H9 (cell line): Measurements from ENCODE around the gene AANAT. TPM values are rescaled to one million over a fixed set of nuclear protein-coding genes. Genes with fewer than 3 reads are reported as not detected.

Source experiments
- DNase-seq: peaks from one replicate; pipeline ENCODE4 v3.0.0-alpha.2; 2017
- H2AFZ ChIP-seq: one replicate; pipeline ENCODE4 v1.6.1; 2013; ENCODE audit warnings: mild to moderate bottlenecking, low read length, control low read depth, moderate library complexity
- H2AK5ac ChIP-seq: 2 replicates; pipeline ENCODE4 v1.6.1; 2013; ENCODE audit warnings: low read length, control low read depth, mixed read lengths; ENCODE audit not compliant: insufficient read length
- H2BK120ac ChIP-seq: one replicate; pipeline ENCODE4 v1.6.1; 2013; ENCODE audit warnings: low read depth, mild to moderate bottlenecking, low read length, control low read depth, inconsistent platforms; ENCODE audit not compliant: poor library complexity, severe bottlenecking
- H2BK12ac ChIP-seq: 2 replicates; pipeline ENCODE4 v1.6.1; 2013; ENCODE audit warnings: low read length, control low read depth, mixed read lengths, low read depth; ENCODE audit not compliant: insufficient read length
- H2BK15ac ChIP-seq: 2 replicates; pipeline ENCODE4 v1.6.1; 2013; ENCODE audit warnings: low read depth, low read length, control low read depth
- H2BK20ac ChIP-seq: one replicate; pipeline ENCODE4 v1.6.1; 2013; ENCODE audit warnings: low read depth, mild to moderate bottlenecking, low read length, control low read depth, inconsistent platforms; ENCODE audit not compliant: poor library complexity, severe bottlenecking
- H2BK5ac ChIP-seq: 2 replicates; pipeline ENCODE4 v1.6.1; 2013; ENCODE audit warnings: low read length, control low read depth, mixed read lengths; ENCODE audit not compliant: insufficient read length
- H3K14ac ChIP-seq: 2 replicates; pipeline ENCODE4 v1.6.1; 2013; ENCODE audit warnings: low read length, control low read depth; ENCODE audit not compliant: insufficient read depth
- H3K18ac ChIP-seq: 2 replicates; pipeline ENCODE4 v1.6.1; 2013; ENCODE audit warnings: low read depth, mild to moderate bottlenecking, mixed read lengths, low read length, control low read depth; ENCODE audit not compliant: insufficient read length
- H3K23ac ChIP-seq: 2 replicates; pipeline ENCODE4 v1.6.1; 2013; ENCODE audit warnings: low read length, control low read depth, mixed read lengths, low read depth; ENCODE audit not compliant: insufficient read length
- H3K23me2 ChIP-seq: 2 replicates; pipeline ENCODE4 v1.6.1; 2013; ENCODE audit warnings: low read depth, mild to moderate bottlenecking, mixed read lengths, low read length, control low read depth; ENCODE audit not compliant: insufficient read length, poor library complexity, severe bottlenecking
- H3K27ac ChIP-seq: 2 replicates; pipeline ENCODE4 v1.5.1; 2013; ENCODE audit warnings: low read length, control low read depth, mixed read lengths, low read depth; ENCODE audit not compliant: insufficient read length
- H3K27me3 ChIP-seq: 2 replicates; pipeline ENCODE4 v1.6.1; 2013; ENCODE audit warnings: low read length, control low read depth, inconsistent platforms; ENCODE audit not compliant: insufficient read depth
- H3K4ac ChIP-seq: 2 replicates; pipeline ENCODE4 v1.6.1; 2013; ENCODE audit warnings: low read depth, mild to moderate bottlenecking, control low read depth, inconsistent platforms, low read length, moderate library complexity
- H3K4me1 ChIP-seq: 2 replicates; pipeline ENCODE4 v1.6.1; 2013; ENCODE audit warnings: low read length, control low read depth, inconsistent platforms; ENCODE audit not compliant: insufficient read depth
- H3K4me2 ChIP-seq: 2 replicates; pipeline ENCODE4 v1.6.1; 2013; ENCODE audit warnings: low read length, control low read depth, mixed read lengths; ENCODE audit not compliant: insufficient read length, insufficient read depth
- H3K56ac ChIP-seq: 2 replicates; pipeline ENCODE4 v1.6.1; 2013; ENCODE audit warnings: low read depth, mild to moderate bottlenecking, mixed read lengths, low read length, control low read depth; ENCODE audit not compliant: insufficient read length
- H3K79me1 ChIP-seq: 2 replicates; pipeline ENCODE4 v1.6.1; 2013; ENCODE audit warnings: low read depth, mild to moderate bottlenecking, moderate library complexity, low read length, control low read depth, inconsistent platforms; ENCODE audit not compliant: insufficient read depth, poor library complexity, severe bottlenecking
- H3K79me2 ChIP-seq: 2 replicates; pipeline ENCODE4 v1.6.1; 2013; ENCODE audit warnings: low read length, control low read depth, inconsistent platforms; ENCODE audit not compliant: insufficient read depth
- H3K9ac ChIP-seq: 2 replicates; pipeline ENCODE4 v1.6.1; 2013; ENCODE audit warnings: low read length, control low read depth, mixed read lengths; ENCODE audit not compliant: insufficient read length; ENCODE audit errors: extremely low read depth
- H3K9me3 ChIP-seq: one replicate; pipeline ENCODE4 v1.6.1; 2013; ENCODE audit warnings: low read depth, low read length, inconsistent platforms; ENCODE audit not compliant: control insufficient read depth
- H3T11ph ChIP-seq: one replicate; pipeline ENCODE4 v1.6.1; 2013; ENCODE audit warnings: mild to moderate bottlenecking, low read length, control low read depth, inconsistent platforms
- H4K20me1 ChIP-seq: one replicate; pipeline ENCODE4 v1.6.1; 2013; ENCODE audit not compliant: control insufficient read depth, insufficient read length, insufficient read depth
- H4K5ac ChIP-seq: 2 replicates; pipeline ENCODE4 v1.6.1; 2013; ENCODE audit warnings: low read depth, mild to moderate bottlenecking, mixed read lengths, low read length, control low read depth; ENCODE audit not compliant: insufficient read length
- H4K8ac ChIP-seq: replicated peaks from 2 replicates; pipeline ENCODE4 v1.6.1; 2013; ENCODE audit warnings: low read length, control low read depth, mixed read lengths, low read depth; ENCODE audit not compliant: insufficient read length
- H4K91ac ChIP-seq: 2 replicates; pipeline ENCODE4 v1.6.1; 2013; ENCODE audit warnings: low read depth, mild to moderate bottlenecking, moderate library complexity, mixed read lengths, low read length, control low read depth; ENCODE audit not compliant: insufficient read length
- H3K27ac Mint-ChIP-seq, 3 experiments: 2 replicates in 2 of 3; 3 replicates in 1 of 3; pipeline ENCODE4 v1.8.0; 2020 to 2021; ENCODE audit warnings: mixed read lengths in 3 of 3, mild to moderate bottlenecking in 1 of 3, moderate library complexity in 1 of 3
- H3K27me3 Mint-ChIP-seq: 2 replicates; pipeline ENCODE4 v1.8.0; 2021; ENCODE audit warnings: low read depth, mild to moderate bottlenecking, moderate library complexity, mixed read lengths
- H3K36me3 Mint-ChIP-seq, 3 experiments: 2 replicates in 2 of 3; 3 replicates in 1 of 3; pipeline ENCODE4 v1.8.0; 2020 to 2021; ENCODE audit warnings: low read depth in 3 of 3, mixed read lengths in 3 of 3; ENCODE audit not compliant: insufficient read depth in 1 of 3
- H3K4me1 Mint-ChIP-seq, 2 experiments: 2 replicates each; pipeline ENCODE4 v1.8.0; 2020; ENCODE audit warnings: mixed read lengths in 2 of 2
- H3K4me3 Mint-ChIP-seq, 2 experiments: 2 replicates in 1 of 2; 3 replicates in 1 of 2; pipeline ENCODE4 v1.8.0; 2020 to 2021; ENCODE audit warnings: mild to moderate bottlenecking in 2 of 2, mixed read lengths in 2 of 2, moderate library complexity in 1 of 2
- H3K9me3 Mint-ChIP-seq, 2 experiments: 2 replicates in 1 of 2; 3 replicates in 1 of 2; pipeline ENCODE4 v1.8.0; 2020; ENCODE audit warnings: mild to moderate bottlenecking in 2 of 2, mixed read lengths in 2 of 2, moderate library complexity in 1 of 2
- CTCF ChIP-seq: fragments of 200-600 bp; sonication (generic); conservative IDR thresholded peaks from 3 replicates; pipeline ENCODE4 v1.8.0; 2021; ENCODE audit warnings: antibody characterized with exemption, mild to moderate bottlenecking
- WGBS: extraction: QIAGEN DNeasy Blood & Tissue Kit; methylation state at CpG from one replicate; pipeline ENCODE4 v1.1.7; 2013; ENCODE audit warnings: missing lambda C conversion rate, low lambda C conversion rate, mixed read lengths; ENCODE audit not compliant: insufficient read length; ENCODE audit errors: extremely low coverage; 5-methylcytosine and 5-hydroxymethylcytosine counted together
- total RNA-seq: library from RNA; stranded (reverse); gene quantifications from 2 replicates; pipeline ENCODE4 v1.2.1, GENCODE V29; 2021

AANAT gene
- total RNA-seq, 1 experiment from 2014 or later = 0.55 TPM

- no peak overlapping the region for H3K14ac ChIP-seq
- no peak overlapping the region for H3K9ac ChIP-seq
- no peak overlapping the region for H2BK120ac ChIP-seq
- no peak overlapping the region; a peak in 1 of 7 replicates for H3K27ac Mint-ChIP-seq
- no peak overlapping the region for H3K18ac ChIP-seq
- H3K27me3 Mint-ChIP-seq = peaks cover 2% of the 10 kb centered on the region; the same call in 1 of the 2 replicates
- H4K8ac ChIP-seq = no peak overlapping the region
- H4K5ac ChIP-seq = no peak overlapping the region
- no peaks in the 10 kb centered on the region for H3K79me2 ChIP-seq
- H2BK15ac ChIP-seq = no peak overlapping the region
- no peaks in the 10 kb centered on the region; a peak in 1 of 5 replicates for H3K9me3 Mint-ChIP-seq
- H3K79me1 ChIP-seq = no peaks in the 10 kb centered on the region
- no peak for TF ChIP-seq CTCF
- no peak overlapping the region for H3K4me2 ChIP-seq
- H2BK5ac ChIP-seq = no peak overlapping the region
- H3K4me3 Mint-ChIP-seq = no peak overlapping the region
- no peaks in the 10 kb centered on the region for H3K23me2 ChIP-seq
- H2BK12ac ChIP-seq = no peak overlapping the region
- H3K23ac ChIP-seq = no peak overlapping the region
- no CpG with 5 or more reads among the region's 14 CpGs for WGBS
- H3K9me3 ChIP-seq = no peaks in the 10 kb centered on the region
- no peak overlapping the region for H3T11ph ChIP-seq
- H3K4me1 Mint-ChIP-seq = peaks cover 0 to 4% of the 10 kb centered on the region in 2 experiments; a peak in 1 of 4 replicates
- H3K36me3 Mint-ChIP-seq = peaks cover 1 to 9% (median 8%) of the 10 kb centered on the region in 3 experiments; a peak in 5 of 7 replicates
- no peak for DNase-seq
- no peak overlapping the region for H3K27ac ChIP-seq
- H2BK20ac ChIP-seq = no peak overlapping the region
- H3K56ac ChIP-seq = no peak overlapping the region
- no peaks in the 10 kb centered on the region for H3K4me1 ChIP-seq
- no peak overlapping the region for H2AK5ac ChIP-seq
- no peaks in the 10 kb centered on the region for H4K20me1 ChIP-seq
- H3K27me3 ChIP-seq = no peaks in the 10 kb centered on the region
- H3K4ac ChIP-seq = no peak overlapping the region
- no peak overlapping the region for H2AFZ ChIP-seq
- H4K91ac ChIP-seq = no peak overlapping the region
These were observed 12.2 kb downstream of the AANAT start for GRCh38 chr17:76479515-76480060.
